ENCODE results near the gene NTSR1.

DNA sequence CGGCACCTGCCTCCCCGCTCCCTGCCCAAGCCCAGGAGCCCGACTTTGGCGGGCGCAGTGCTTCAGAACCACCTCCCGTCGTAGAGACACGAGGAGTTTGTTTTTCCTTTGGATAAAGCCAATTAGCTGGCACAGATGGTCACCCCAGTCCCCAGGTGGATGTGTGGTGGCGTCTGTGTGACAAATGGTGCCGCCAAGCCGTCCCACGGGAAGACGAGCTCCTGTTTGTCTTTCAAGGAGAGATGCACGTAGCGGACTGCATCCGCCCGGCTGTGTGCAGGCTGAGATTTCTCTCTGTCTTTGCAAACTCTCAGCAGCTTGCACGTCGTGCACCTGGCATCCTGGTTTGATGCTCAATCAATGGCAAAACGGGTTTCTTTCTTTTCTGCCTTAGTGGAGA, 71.6 kb downstream of the NTSR1 start:
- TF ChIP-seq, protein P1, sequence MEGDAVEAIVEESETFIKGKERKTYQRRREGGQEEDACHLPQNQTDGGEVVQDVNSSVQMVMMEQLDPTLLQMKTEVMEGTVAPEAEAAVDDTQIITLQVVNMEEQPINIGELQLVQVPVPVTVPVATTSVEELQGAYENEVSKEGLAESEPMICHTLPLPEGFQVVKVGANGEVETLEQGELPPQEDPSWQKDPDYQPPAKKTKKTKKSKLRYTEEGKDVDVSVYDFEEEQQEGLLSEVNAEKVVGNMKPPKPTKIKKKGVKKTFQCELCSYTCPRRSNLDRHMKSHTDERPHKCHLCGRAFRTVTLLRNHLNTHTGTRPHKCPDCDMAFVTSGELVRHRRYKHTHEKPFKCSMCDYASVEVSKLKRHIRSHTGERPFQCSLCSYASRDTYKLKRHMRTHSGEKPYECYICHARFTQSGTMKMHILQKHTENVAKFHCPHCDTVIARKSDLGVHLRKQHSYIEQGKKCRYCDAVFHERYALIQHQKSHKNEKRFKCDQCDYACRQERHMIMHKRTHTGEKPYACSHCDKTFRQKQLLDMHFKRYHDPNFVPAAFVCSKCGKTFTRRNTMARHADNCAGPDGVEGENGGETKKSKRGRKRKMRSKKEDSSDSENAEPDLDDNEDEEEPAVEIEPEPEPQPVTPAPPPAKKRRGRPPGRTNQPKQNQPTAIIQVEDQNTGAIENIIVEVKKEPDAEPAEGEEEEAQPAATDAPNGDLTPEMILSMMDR (IDR thresholded peaks at IDR 0.05) = no peak
- TF ChIP-seq EP300 (IDR thresholded peaks at IDR 0.05) (no peak), POLR2A (IDR thresholded peaks at IDR 0.05) (no peak)

Data from sigmoid colon (tissue), 4 donors.